Suprapubic skin (tissue), 3 donors: ENCODE results near the gene SLC37A1.
"Not testable (repeated sequence)": the region's sequence is repeated elsewhere in the genome, so short reads cannot be mapped to it uniquely, and the experiment has no call there.

Source experiments
- CTCF ChIP-seq, 2 donors: fragments of 200-600 bp in 1 of 2; fragments of 450-650 bp in 1 of 2; sonication (generic) in 1 of 2; IDR thresholded peaks; one replicate each; pipeline ENCODE4 v1.5.1; 2016 to 2019; ENCODE audit warnings: antibody characterized with exemption in 2 of 2, mild to moderate bottlenecking in 1 of 2, moderate library complexity in 1 of 2
- POLR2A ChIP-seq, 2 donors: fragments of 450-650 bp; IDR thresholded peaks; one replicate each; pipeline ENCODE4 v1.6.1; 2017; ENCODE audit warnings: antibody characterized with exemption in 2 of 2, mild to moderate bottlenecking in 2 of 2, moderate library complexity in 2 of 2

DNA sequence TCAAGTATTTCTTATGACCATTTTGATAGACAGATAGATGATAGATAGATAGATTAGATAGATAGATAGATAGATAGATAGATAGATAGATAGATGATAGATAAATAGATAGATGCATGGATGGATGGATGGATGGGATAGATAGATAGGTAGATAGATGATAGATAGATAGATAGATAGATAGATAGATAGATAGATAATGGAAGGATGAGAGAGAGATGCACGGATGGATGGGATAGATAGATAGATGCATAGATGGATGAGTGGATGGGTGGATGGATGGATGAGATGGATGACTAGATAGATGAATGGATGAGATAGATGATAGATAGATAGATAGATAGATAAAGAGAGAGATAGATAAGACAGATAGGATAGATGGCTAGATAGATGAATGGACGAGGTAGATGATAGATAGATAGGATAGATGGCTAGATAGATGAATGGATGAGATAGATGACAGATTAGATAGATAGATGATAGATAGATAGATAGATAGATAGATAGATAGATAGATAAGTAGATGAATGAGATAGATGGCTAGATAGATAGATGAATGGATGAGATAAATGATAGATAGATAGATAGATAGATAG is 114.9 kb downstream of the SLC37A1 start:
- TF ChIP-seq CTCF, POLR2A (IDR thresholded peaks at IDR 0.05): not testable (repeated sequence)
